Upper lobe of left lung (tissue), 4 donors: ENCODE measurements around the gene NANOS2.

Experiments used
- CTCF ChIP-seq, 6 experiments: fragments of 450-650 bp in 4 of 6; fragments of 200-600 bp in 2 of 6; sonication (generic) in 2 of 6; IDR thresholded peaks; one replicate each; pipeline ENCODE4 v1.5.1; 2016 to 2019; ENCODE audit warnings: antibody characterized with exemption in 6 of 6
- POLR2A ChIP-seq, 4 donors: fragments of 450-650 bp; IDR thresholded peaks; one replicate each; pipeline ENCODE4 v1.5.1; 2016 to 2017; ENCODE audit warnings: antibody characterized with exemption in 4 of 4, mild to moderate bottlenecking in 2 of 4
- POLR2AphosphoS5 ChIP-seq, 2 donors: sonication (generic); formaldehyde crosslinking; IDR thresholded peaks; one replicate each; pipeline ENCODE4 v1.5.1; 2017; ENCODE audit warnings: antibody characterized with exemption in 2 of 2

DNA sequence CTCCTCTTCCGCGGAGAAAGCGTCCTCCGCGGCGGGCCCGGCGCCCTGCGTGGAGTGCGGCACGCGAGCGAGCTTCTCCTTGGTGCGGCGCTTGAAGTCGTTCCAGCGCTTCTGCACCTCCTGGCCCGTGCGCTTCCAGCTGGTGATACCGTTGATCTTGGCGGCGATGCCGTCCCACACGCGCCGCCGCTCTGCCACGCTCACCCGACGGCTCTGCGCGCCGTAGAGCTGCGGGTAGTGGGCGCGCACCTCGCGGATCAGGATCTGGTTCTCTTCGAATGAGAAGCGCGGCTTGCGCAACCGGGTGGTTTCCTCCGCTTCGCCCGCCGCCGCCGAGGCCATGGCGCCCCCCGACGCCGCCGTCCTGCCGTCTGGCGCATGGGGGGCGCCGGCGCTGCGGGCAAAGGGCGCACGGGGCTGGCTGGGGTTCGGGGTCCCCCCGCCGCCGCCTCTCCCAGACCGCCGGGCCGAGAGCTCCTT, 13.1 kb downstream of the NANOS2 start:
- TF ChIP-seq CTCF (IDR thresholded peaks at IDR 0.05), result no peak
- TF ChIP-seq POLR2AphosphoS5 (IDR thresholded peaks at IDR 0.05), result no peak
- no peak for TF ChIP-seq POLR2A (IDR thresholded peaks at IDR 0.05)
